Activated CD4-positive, alpha-beta T cell treated with anti-CD3 and anti-CD28 coated beads, Interleukin-2, amount 50 U/mL, for 16 hours (primary cell): ENCODE data around the gene NAV3.
"Not testable (repeated sequence)": the region's sequence is repeated elsewhere in the genome, so short reads cannot be mapped to it uniquely, and the experiment has no call there.

ENCODE experiments used
- DNase-seq: peaks from one replicate; pipeline ENCODE4 v3.0.0-alpha.2; 2020

Gene NAV3

GRCh38 chr12:78055545-78055944 is 224.9 kb downstream of the NAV3 start:
- no peak for DNase-seq

- DNase-seq, result no peak
Measured at GRCh38 chr12:78057075-78057474, 226.4 kb downstream of the NAV3 start.

DNA sequence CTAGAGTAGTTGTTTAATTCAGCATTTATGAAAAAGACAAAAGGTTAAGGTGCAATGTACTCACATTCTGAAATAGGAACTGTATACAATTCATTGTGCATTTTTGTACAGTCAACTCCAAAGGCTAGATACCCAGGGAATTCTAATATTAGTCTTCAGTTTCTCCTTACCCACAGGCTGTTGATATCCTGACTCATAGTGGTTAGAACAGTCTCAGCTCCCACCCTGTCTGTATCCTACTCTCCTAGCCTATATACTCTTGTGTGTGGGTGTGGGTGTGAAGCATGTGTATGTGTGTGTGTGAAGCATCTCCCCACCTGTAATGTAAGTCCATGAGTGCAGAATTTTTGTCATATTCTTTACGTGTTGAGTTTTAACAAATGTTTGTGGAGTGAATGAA is 229.5 kb downstream of the NAV3 start:
- no peak for DNase-seq

GRCh38 chr12:78062786-78063185 is 232.1 kb downstream of the NAV3 start:
- DNase-seq, result no peak

GRCh38 chr12:78081590-78082314 is 251.1 kb downstream of the NAV3 start:
- DNase-seq, result no peak

GRCh38 chr12:78085542-78086182 is 255.0 kb downstream of the NAV3 start:
- DNase-seq, result no peak

GRCh38 chr12:78086553-78087362 is 256.1 kb downstream of the NAV3 start:
- no peak for DNase-seq

- no peak for DNase-seq
Measured at GRCh38 chr12:78087363-78087675, 256.6 kb downstream of the NAV3 start.

GRCh38 chr12:78088391-78088832 is 257.7 kb downstream of the NAV3 start:
- DNase-seq, result no peak

DNA sequence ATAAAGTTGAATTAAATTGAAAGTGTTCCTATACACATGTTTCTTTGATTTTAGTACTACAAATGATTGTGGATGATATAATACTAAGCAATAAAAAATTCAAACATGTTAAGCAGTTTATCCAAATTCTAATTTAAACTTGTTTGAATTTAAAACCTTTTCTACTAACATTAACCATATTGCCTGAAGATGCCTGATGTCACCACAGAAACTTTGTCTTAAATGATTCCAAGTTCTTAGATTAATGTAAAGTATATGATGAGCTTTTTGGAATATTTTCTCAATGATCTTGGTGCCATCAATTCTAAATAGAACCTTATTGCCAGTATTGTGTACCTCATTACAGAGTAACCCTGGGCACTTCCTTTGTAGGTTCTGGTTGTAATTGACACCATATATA is 259.6 kb downstream of the NAV3 start:
- DNase-seq, result no peak

GRCh38 chr12:78095623-78096022 is 264.9 kb downstream of the NAV3 start:
- DNase-seq, result no peak

DNA sequence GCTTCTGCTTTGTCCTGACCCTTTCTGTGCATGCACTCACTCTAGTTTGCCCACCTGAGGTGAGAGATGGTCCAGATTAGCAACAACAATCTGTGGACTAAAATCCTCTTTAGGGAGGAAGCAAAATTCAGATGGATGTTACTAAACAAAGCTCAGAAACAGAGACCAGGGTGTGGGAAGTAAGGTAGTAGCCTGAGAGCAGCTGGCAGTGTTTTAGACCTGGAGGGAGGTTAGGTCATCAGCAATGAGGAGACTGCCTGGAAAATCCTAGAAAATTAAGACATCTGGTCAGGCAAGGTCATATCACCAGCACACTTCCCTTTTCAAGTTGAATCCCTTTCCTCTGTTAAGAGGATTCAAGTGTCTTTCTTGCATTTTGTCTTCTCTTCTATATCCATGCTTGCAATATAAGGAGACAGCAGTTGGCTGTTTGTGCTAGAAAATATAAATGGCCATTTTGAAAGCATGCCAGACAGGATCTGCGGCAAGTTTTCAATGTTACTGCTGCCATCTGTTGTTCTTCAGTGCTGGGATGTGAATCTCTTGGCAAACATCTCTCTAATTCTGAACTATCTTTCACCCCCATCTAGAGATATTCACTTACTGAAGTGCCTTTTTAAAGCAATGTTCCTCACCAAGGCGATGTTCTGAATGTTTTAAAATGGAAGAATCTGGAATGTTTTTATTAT is 266.4 kb downstream of the NAV3 start:
- DNase-seq, result no peak

DNA sequence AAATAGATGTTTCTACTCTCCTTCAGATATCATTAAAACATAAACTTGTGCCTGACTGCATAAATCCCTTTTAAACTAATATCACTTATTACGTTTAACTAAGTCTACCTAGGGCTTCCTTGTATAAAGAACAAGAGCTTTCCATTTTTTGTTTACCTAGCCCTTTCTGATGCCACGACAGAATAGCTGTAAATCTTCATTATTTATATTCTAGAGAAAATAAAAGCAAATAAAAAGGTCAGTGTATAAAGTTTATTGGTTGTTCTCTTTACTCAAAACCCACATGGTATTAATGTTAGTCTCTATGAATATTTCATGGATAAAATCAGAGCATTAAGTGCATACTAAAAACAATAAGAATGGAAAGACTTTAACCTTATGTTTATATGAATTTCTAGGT is 269.1 kb downstream of the NAV3 start:
- DNase-seq, result no peak

DNA sequence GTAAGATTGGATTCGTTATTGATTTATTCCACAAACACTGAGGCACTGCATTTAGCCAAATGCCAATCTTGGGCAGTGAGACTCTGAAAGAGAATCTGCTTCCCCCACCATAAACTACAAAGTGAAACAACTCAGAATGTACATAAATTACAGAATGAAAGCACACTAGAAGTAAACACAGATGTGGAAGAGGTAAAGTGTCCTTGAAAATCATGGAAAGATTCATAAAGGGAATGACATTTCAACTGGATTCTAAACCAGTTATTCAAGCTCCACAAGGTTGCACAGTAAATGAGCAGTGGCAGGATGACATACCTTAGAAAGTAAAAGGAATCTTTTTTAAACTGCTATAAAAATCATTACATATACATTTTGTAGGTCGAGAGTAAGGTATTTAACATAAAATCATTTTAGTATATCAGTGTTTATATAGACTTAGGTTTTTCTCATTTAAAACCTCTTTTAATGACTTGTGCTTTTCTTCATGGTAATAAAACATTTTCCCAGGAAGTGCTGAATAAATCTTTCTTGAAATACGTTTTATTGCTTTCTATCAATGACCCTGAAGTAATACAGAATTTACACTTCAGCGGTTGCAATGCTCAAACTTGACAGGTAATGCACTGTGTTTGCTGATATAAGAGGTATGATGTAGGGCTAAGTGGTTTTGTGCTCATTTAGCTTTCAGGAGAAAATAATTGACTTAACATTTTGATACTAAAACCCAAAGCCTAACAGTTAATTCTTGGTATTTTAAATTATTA is 270.6 kb downstream of the NAV3 start:
- DNase-seq, result no peak

- DNase-seq, result no peak
Measured at GRCh38 chr12:78101946-78102635, 271.4 kb downstream of the NAV3 start.

DNA sequence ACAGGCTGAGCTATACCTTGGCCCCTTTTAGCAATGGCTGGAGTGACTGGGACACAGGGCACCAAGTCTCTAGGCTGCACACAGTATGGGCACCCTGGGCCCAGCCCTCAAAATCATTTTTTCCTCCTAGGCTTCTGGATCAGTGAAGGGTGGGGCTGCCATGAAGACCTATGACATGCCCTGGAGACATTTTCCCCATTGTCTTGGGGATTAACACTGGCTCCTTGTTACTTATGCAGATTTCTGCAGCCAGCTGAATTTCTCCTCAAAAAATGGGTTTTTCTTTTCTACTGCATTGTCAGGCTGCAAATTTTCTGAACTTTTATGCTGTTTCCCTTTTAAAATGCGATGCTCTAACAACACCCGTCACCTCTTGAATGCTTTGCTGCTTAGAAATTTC is 272.1 kb downstream of the NAV3 start:
- not testable (repeated sequence) for DNase-seq

DNA sequence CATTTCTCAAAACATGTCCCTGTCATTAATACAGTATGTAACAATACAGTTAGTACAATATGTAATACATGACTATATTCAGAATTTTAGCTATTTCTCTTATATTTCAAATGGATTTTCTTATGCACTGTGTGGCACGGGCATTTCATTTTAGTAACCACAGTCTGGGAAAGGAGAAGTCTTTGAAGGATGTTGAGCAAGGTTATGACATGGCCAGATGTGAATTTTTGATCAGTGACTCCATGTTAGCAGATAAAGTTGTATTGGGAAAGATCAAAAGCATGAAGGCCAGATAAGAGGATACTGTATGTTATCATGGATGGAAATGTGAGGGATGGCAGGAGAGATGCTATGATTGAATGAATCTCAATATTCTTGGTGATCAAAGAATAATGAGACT is 285.2 kb downstream of the NAV3 start:
- DNase-seq, result no peak

GRCh38 chr12:78118036-78118435 is 287.3 kb downstream of the NAV3 start:
- no peak for DNase-seq

DNA sequence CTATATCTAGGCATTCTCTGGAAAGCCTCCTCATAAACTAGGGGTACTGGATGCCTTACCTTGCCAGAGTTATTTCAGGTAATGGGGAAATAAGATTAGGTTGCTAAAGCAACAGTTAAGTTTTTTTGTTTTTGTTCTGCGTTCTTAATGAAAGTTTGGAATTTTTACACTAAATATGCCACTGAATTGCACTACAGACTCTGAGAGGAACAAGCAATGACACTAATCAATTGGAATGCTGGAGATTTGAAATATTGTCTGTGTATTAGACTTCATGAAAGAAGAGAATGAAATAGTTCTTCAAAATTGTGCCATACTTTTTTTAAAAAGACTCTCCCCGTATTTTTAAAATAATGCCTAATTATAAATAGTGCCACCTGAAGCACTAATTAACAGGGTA is 287.8 kb downstream of the NAV3 start:
- no peak for DNase-seq

DNA sequence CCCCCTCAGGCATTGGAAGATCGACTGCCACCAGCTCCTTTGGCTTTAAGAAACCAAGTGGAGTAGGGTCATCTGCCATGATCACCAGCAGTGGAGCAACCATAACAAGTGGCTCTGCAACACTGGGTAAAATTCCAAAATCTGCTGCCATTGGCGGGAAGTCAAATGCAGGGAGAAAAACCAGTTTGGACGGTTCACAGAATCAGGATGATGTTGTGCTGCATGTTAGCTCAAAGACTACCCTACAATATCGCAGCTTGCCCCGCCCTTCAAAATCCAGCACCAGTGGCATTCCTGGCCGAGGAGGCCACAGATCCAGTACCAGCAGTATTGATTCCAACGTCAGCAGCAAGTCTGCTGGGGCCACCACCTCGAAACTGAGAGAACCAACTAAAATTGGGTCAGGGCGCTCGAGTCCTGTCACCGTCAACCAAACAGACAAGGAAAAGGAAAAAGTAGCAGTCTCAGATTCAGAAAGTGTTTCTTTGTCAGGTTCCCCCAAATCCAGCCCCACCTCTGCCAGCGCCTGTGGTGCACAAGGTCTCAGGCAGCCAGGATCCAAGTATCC is 288.7 kb downstream of the NAV3 start:
- no peak for DNase-seq

GRCh38 chr12:78120306-78120705 is 289.6 kb downstream of the NAV3 start:
- no peak for DNase-seq
